K562 (cell line): ENCODE results near the gene BICC1. TPM values are rescaled to one million over a fixed set of nuclear protein-coding genes. Genes with fewer than 3 reads are reported as not detected.

Experiments used
- ATAC-seq: fragments of 200-7000 bp; cut with Tn5 transposase; 3 replicates; pipeline ENCODE4 v1.9.1; 2020; ENCODE audit warnings: moderate library complexity
- BruUV-seq: library from RNA; stranded (reverse); fragments of 400-500 nt; replicated peaks from 2 replicates; lab custom pipeline; 2021; lab: Mats Ljungman, UMichigan
- CTCF ChIA-PET: fragments of 300-600 bp; formaldehyde crosslinking; extraction: SDS; loops from one replicate; lab custom pipeline; 2021; ENCODE audit warnings: low intra/inter-chr PET ratio; lab: Yijun Ruan, JAX
- POLR2A ChIA-PET: fragments of 300-600, 350-650 bp; sonication (Branson Sonifier 250); formaldehyde crosslinking; extraction: SDS; loops from one replicate; lab custom pipeline; 2021; ENCODE audit warnings: antibody characterized with exemption, inconsistent platforms; lab: Yijun Ruan, JAX
- DNase-seq, 4 experiments: peaks; one replicate each; pipeline versions ENCODE4 v3.0.0 to v3.0.0-alpha.2; 2011 to 2018; ENCODE audit warnings: low spot score in 3 of 4, mixed read lengths in 3 of 4; ENCODE audit errors: extremely low read depth in 1 of 4
- FAIRE-seq: peaks from 2 replicates; lab custom pipeline; 2011; peaks lifted over from hg19 to GRCh38; lab: Jason Lieb, UNC
- H2AFZ ChIP-seq: 2 replicates; pipeline ENCODE4 v1.6.0; 2011; ENCODE audit warnings: low read depth, low read length, control low read depth, inconsistent platforms
- H3K27ac ChIP-seq: fragments of 200-600 bp; 3 replicates; pipeline ENCODE4 v1.8.0; 2011; ENCODE audit warnings: low read depth, mild to moderate bottlenecking, control low read depth, inconsistent platforms, low read length, moderate library complexity, mixed read lengths; ENCODE audit errors: extremely low read depth
- H3K27me3 ChIP-seq, 2 experiments: fragments of 300-600 bp in 1 of 2; 2 replicates in 1 of 2; 3 replicates in 1 of 2; pipeline versions ENCODE4 v1.6.0 to v1.8.0; 2011; ENCODE audit warnings: inconsistent platforms in 2 of 2, low read length in 2 of 2, mild to moderate bottlenecking in 1 of 2, mixed read lengths in 1 of 2, moderate library complexity in 1 of 2; ENCODE audit not compliant: control insufficient read depth in 2 of 2, insufficient read depth in 2 of 2
- H3K36me3 ChIP-seq: fragments of 300-600 bp; 3 replicates; pipeline ENCODE4 v1.8.0; 2011; ENCODE audit warnings: mild to moderate bottlenecking, low read length, inconsistent platforms; ENCODE audit not compliant: control insufficient read depth, insufficient read depth
- H3K4me1 ChIP-seq, 2 experiments: fragments of 200-600 bp in 1 of 2; replicated peaks in 1 of 2; 2 replicates in 1 of 2; 3 replicates in 1 of 2; pipeline versions ENCODE4 v1.5.1 to v1.8.0; 2011; ENCODE audit warnings: inconsistent platforms in 2 of 2, low read length in 2 of 2, mild to moderate bottlenecking in 1 of 2, mixed read lengths in 1 of 2, moderate library complexity in 1 of 2; ENCODE audit not compliant: control insufficient read depth in 2 of 2, insufficient read depth in 2 of 2
- H3K4me2 ChIP-seq: 2 replicates; pipeline ENCODE4 v1.6.1; 2011; ENCODE audit warnings: low read length, control low read depth, inconsistent platforms, mixed read lengths; ENCODE audit not compliant: insufficient read depth
- H3K4me3 ChIP-seq: fragments of 200-600 bp; sonication (generic), shearing (Covaris generic); 2 replicates; pipeline ENCODE4 v1.5.1; 2016; ENCODE audit warnings: control low read depth, inconsistent platforms
- H3K79me2 ChIP-seq: fragments of 200-600 bp; 3 replicates; pipeline ENCODE4 v1.8.0; 2011; ENCODE audit warnings: low read length, inconsistent platforms; ENCODE audit not compliant: control insufficient read depth, insufficient read depth
- H3K9ac ChIP-seq, 2 experiments: 2 replicates each; pipeline versions ENCODE4 v1.6.0 to v1.6.1; 2011; ENCODE audit warnings: low read depth in 2 of 2, low read length in 2 of 2, control low read depth in 1 of 2, inconsistent platforms in 1 of 2, mild to moderate bottlenecking in 1 of 2, mixed read lengths in 1 of 2; ENCODE audit not compliant: insufficient read depth in 1 of 2
- H3K9me1 ChIP-seq: one replicate; pipeline ENCODE4 v1.6.0; 2011; ENCODE audit warnings: inconsistent platforms, mild to moderate bottlenecking, low read length, moderate library complexity; ENCODE audit not compliant: control insufficient read depth, insufficient read depth
- H3K9me3 ChIP-seq: replicated peaks from 2 replicates; pipeline ENCODE4 v1.5.1; 2011; ENCODE audit warnings: low read depth, low read length, inconsistent platforms; ENCODE audit not compliant: control insufficient read depth, insufficient read depth
- H4K20me1 ChIP-seq: replicated peaks from 2 replicates; pipeline ENCODE4 v1.6.1; 2011; ENCODE audit warnings: low read length, inconsistent platforms, mixed read lengths; ENCODE audit not compliant: control insufficient read depth, insufficient read depth
- ETS1 ChIP-seq: conservative IDR thresholded peaks from 2 replicates; pipeline ENCODE4 v1.6.1; 2011; ENCODE audit warnings: low read depth, mild to moderate bottlenecking, low read length; ENCODE audit not compliant: control insufficient read depth
- GATA2 ChIP-seq: sonication (generic); formaldehyde crosslinking; IDR thresholded peaks from 2 replicates; pipeline ENCODE4 v1.4.0; 2020; ENCODE audit warnings: mild to moderate bottlenecking, missing genetic modification reagents
- GTF2E2 ChIP-seq: fragments of 200-800 bp; sonication (Bioruptor generic); IDR thresholded peaks from 2 replicates; pipeline ENCODE4 v1.6.1; 2016; ENCODE audit warnings: missing genetic modification characterization, missing compliant biosample characterization
- IFI16 ChIP-seq: fragments of 250-450 bp; sonication (Bioruptor Pico); IDR thresholded peaks from 2 replicates; pipeline ENCODE4 v2.1.2; 2022; ENCODE audit warnings: mild to moderate bottlenecking, inconsistent platforms
- KLF16 ChIP-seq: IDR thresholded peaks from 2 replicates; pipeline ENCODE4 v1.6.1; 2016; ENCODE audit warnings: antibody characterized with exemption
- NR2C1 ChIP-seq, 2 experiments: fragments of 450-650 bp; IDR thresholded peaks; 2 replicates each; pipeline ENCODE4 v1.6.1; 2017; ENCODE audit warnings: mild to moderate bottlenecking in 2 of 2, antibody characterized with exemption in 1 of 2, inconsistent platforms in 1 of 2, missing compliant biosample characterization in 1 of 2, missing genetic modification characterization in 1 of 2
- NR4A1 ChIP-seq, 2 experiments: fragments of 250-450 bp in 1 of 2; fragments of 450-650 bp in 1 of 2; sonication (Bioruptor Pico) in 1 of 2; IDR thresholded peaks; 2 replicates each; pipeline versions ENCODE4 v1.4.0 to v1.6.1; 2016 to 2020; ENCODE audit warnings: mild to moderate bottlenecking in 2 of 2, missing compliant biosample characterization in 1 of 2, missing genetic modification characterization in 1 of 2, moderate library complexity in 1 of 2
- POLR3A ChIP-seq: IDR thresholded peaks from 2 replicates; pipeline ENCODE4 v1.6.1; 2011; ENCODE audit warnings: borderline replicate concordance, mild to moderate bottlenecking, moderate library complexity; ENCODE audit not compliant: insufficient read length, insufficient read depth; ENCODE audit errors: extremely low read depth
- SETDB1 ChIP-seq: IDR thresholded peaks from one replicate; pipeline ENCODE4 v1.6.1; 2012; ENCODE audit warnings: low read length, control low read depth, inconsistent platforms
- TCF7L2 ChIP-seq: fragments of 150-350 bp; IDR thresholded peaks from 2 replicates; pipeline ENCODE4 v1.6.1; 2016; ENCODE audit warnings: low read depth, mild to moderate bottlenecking, low read length, moderate library complexity
- TCFL5 ChIP-seq: fragments of 250-450 bp; sonication (Bioruptor Pico); conservative IDR thresholded peaks from 2 replicates; pipeline ENCODE4 v1.6.1; 2021; ENCODE audit warnings: mild to moderate bottlenecking, moderate library complexity, matching md5 sums
- ZNF197 ChIP-seq: fragments of 200-800 bp; sonication (Bioruptor generic); IDR thresholded peaks from 2 replicates; pipeline ENCODE4 v1.6.1; 2016; ENCODE audit warnings: low read depth, missing genetic modification characterization, missing compliant biosample characterization
- ZNF274 ChIP-seq: IDR thresholded peaks from 2 replicates; pipeline ENCODE4 v1.6.1; 2011; ENCODE audit warnings: low read depth, mild to moderate bottlenecking, low read length, moderate library complexity, borderline replicate concordance
- WGBS: fragments of 100-300 bp; shearing (Covaris generic); methylation state at CpG from one replicate; pipeline ENCODE4 v1.1.6; 2016; ENCODE audit warnings: low coverage, mixed read lengths; ENCODE audit not compliant: insufficient coverage; ENCODE audit errors: missing lambda C conversion rate; 5-methylcytosine and 5-hydroxymethylcytosine counted together
- in situ Hi-C: fragments of 300-500 bp; cut with MboI; formaldehyde crosslinking; loops from 4 replicates; pipeline ENCODE4 v1.15.0; 2018; ENCODE audit warnings: inconsistent platforms, mixed read lengths
- intact Hi-C: fragments of 100-400 bp; cut with micrococcal nuclease; formaldehyde crosslinking; loops from 2 replicates; pipeline ENCODE4 v1.14.2; 2022
- polyA plus RNA-seq, 8 experiments: library from polyadenylated mRNA; depleted of rRNA in 4 of 8; stranded (reverse) in 5 of 8; unstranded in 3 of 8; fragments of >200 nt; fragmentation: Nextera tagmentation in 2 of 8; fragmentation: Illumina TruSeq in 1 of 8; extraction: Ambion mirVana in 2 of 8; extraction: Trizol in 1 of 8; gene quantifications; 2 replicates each; pipeline versions ENCODE4 v1.2.1 to v1.2.3, GENCODE V29; 2011 to 2014; ENCODE audit warnings: inconsistent platforms in 1 of 8, missing spikeins in 1 of 8
- total RNA-seq, 7 experiments: library from RNA; depleted of rRNA in 6 of 7; stranded (reverse); fragments of >200 nt in 6 of 7; fragmentation: Illumina TruSeq in 2 of 7; extraction: Trizol in 2 of 7; gene quantifications; 2 replicates each; pipeline versions ENCODE4 v1.2.1 to v1.2.3, GENCODE V29; 2011 to 2021; ENCODE audit warnings: low replicate concordance in 1 of 7
- TF ChIP-seq, protein P1 (sequence below): fragments of 200-400 bp; formaldehyde crosslinking; IDR thresholded peaks from 2 replicates; pipeline ENCODE4 v1.6.1; 2017; ENCODE audit warnings: mild to moderate bottlenecking, low read depth, low read length, moderate library complexity

The BICC1 gene
- total and polyA plus RNA-seq, 9 of the 15 experiments (the other 6 are each of a cell fraction or from before 2014, with no cell fraction given) = not detected

DNA sequence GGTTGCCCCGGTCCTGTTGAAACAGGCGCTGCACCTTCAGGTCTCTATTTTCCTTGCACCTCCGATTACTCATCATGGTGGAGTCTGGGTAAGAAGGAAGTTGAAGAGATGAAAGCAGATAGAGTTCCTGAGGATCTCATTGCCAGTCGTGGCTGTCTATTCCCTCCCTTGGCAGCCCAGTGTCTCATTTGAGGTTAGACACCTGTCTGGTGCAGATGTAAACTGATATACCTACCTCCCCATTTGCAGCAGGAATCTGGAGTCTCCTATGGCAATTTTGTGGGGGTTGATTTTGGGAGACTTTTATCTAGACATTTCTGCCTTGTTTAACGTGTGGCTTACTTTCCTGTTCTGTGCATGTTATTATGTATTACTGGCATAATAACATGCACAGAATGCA, 212.1 kb downstream of the BICC1 start:
- ChIA-PET POLR2A (no interaction called here), CTCF (no interaction called here)
- H3K4me1 ChIP-seq = no peaks in the 10 kb centered on the region
- no peak for ATAC-seq
- no peak overlapping the region for H2AFZ ChIP-seq
- no peaks in the 10 kb centered on the region for H3K36me3 ChIP-seq
- intact Hi-C loops = no loop called here
- H3K9me3 ChIP-seq = no peaks in the 10 kb centered on the region
- BruUV-seq = no TSS peak
- TF ChIP-seq KLF16 = no peak
- TF ChIP-seq GTF2E2 = no peak
- no peak overlapping the region for H3K9ac ChIP-seq
- no peak overlapping the region for H3K4me3 ChIP-seq
- in situ Hi-C loops = no loop called here
- no peaks in the 10 kb centered on the region for H3K79me2 ChIP-seq
- no peak for FAIRE-seq
- WGBS = 1% methylated on average over 5 of the region's 5 CpGs
- no peaks in the 10 kb centered on the region for H3K9me1 ChIP-seq
- H3K27ac ChIP-seq = no peak overlapping the region
- H3K27me3 ChIP-seq = no peaks in the 10 kb centered on the region
- no peak for DNase-seq
- H4K20me1 ChIP-seq = no peaks in the 10 kb centered on the region
- no peak overlapping the region for H3K4me2 ChIP-seq

- DNase-seq = no peak
- TF ChIP-seq ZNF197 (CRISPR knock-in tag) (no peak), TCF7L2 (no peak), SETDB1 (no peak), NR4A1 (CRISPR knock-in tag; IDR thresholded peaks at IDR 0.05) (no peak), NR4A1 (tag; IDR thresholded peaks at IDR 0.05) (no peak), IFI16 (no peak), GATA2 (no peak), ETS1 (no peak), TCFL5 (CRISPR knock-in tag) (no peak), POLR3A (no peak), ZNF274 (no peak), NR2C1 (IDR thresholded peaks at IDR 0.05) (no peak), NR2C1 (tag; IDR thresholded peaks at IDR 0.05) (no peak)
- TF ChIP-seq, protein P1, sequence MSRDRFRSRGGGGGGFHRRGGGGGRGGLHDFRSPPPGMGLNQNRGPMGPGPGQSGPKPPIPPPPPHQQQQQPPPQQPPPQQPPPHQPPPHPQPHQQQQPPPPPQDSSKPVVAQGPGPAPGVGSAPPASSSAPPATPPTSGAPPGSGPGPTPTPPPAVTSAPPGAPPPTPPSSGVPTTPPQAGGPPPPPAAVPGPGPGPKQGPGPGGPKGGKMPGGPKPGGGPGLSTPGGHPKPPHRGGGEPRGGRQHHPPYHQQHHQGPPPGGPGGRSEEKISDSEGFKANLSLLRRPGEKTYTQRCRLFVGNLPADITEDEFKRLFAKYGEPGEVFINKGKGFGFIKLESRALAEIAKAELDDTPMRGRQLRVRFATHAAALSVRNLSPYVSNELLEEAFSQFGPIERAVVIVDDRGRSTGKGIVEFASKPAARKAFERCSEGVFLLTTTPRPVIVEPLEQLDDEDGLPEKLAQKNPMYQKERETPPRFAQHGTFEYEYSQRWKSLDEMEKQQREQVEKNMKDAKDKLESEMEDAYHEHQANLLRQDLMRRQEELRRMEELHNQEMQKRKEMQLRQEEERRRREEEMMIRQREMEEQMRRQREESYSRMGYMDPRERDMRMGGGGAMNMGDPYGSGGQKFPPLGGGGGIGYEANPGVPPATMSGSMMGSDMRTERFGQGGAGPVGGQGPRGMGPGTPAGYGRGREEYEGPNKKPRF = no peak
Measured at GRCh38 chr10:58725901-58726300, 213.2 kb downstream of the BICC1 start.

More at GRCh38 chr10:58725901-58726300, 213.2 kb downstream of the BICC1 start:
- Histone ChIP-seq H4K20me1 (no peaks in the 10 kb centered on the region), H3K36me3 (no peaks in the 10 kb centered on the region), H3K27ac (no peak overlapping the region), H3K4me1 (no peaks in the 10 kb centered on the region), H2AFZ (no peak overlapping the region), H3K79me2 (no peaks in the 10 kb centered on the region), H3K4me2 (no peak overlapping the region), H3K9me3 (no peaks in the 10 kb centered on the region), H3K9me1 (no peaks in the 10 kb centered on the region), H3K27me3 (no peaks in the 10 kb centered on the region), H3K9ac (no peak overlapping the region), H3K4me3 (no peak overlapping the region)
- in situ Hi-C loops = no loop called here
- no peak for ATAC-seq
- ChIA-PET CTCF (no interaction called here), POLR2A (no interaction called here)
- no peak for FAIRE-seq
- intact Hi-C loops = no loop called here
- no TSS peak for BruUV-seq
